H1 (cell line): Measurements from ENCODE around the gene PKD2L2. TPM values are rescaled to one million over a fixed set of nuclear protein-coding genes. Genes with fewer than 3 reads are reported as not detected.

Experiments used
- CTCF ChIA-PET: fragments of 300-600 bp; sonication (Branson Sonifier 250); formaldehyde crosslinking; loops from one replicate; lab custom pipeline; 2021; ENCODE audit not compliant: partially characterized antibody; lab: Charles Lee
- POLR2A ChIA-PET: fragments of 300-600 bp; sonication (Branson Sonifier 250); formaldehyde crosslinking; loops from one replicate; lab custom pipeline; 2021; ENCODE audit warnings: inconsistent platforms; ENCODE audit not compliant: partially characterized antibody; lab: Charles Lee
- DNase-seq, 2 experiments: peaks; one replicate each; pipeline versions ENCODE4 v3.0.0 to v3.0.0-alpha.2; 2010 to 2022; ENCODE audit warnings: low spot score in 2 of 2, low read depth in 1 of 2, mixed read lengths in 1 of 2
- FAIRE-seq: peaks from 2 replicates; lab custom pipeline; 2011; peaks lifted over from hg19 to GRCh38; lab: Jason Lieb, UNC
- H2AFZ ChIP-seq: 2 replicates; pipeline ENCODE4 v1.8.1; 2012; ENCODE audit warnings: low read length, inconsistent platforms
- H2AK5ac ChIP-seq: 2 replicates; pipeline ENCODE4 v1.6.1; 2013; ENCODE audit warnings: low read depth, low read length
- H2BK120ac ChIP-seq: replicated peaks from 2 replicates; pipeline ENCODE3; 2013; ENCODE audit warnings: low read depth, low read length, inconsistent platforms
- H2BK12ac ChIP-seq: 2 replicates; pipeline ENCODE4 v1.6.1; 2013; ENCODE audit warnings: low read depth, low read length
- H2BK15ac ChIP-seq: 2 replicates; pipeline ENCODE4 v1.6.1; 2013; ENCODE audit warnings: low read length
- H2BK20ac ChIP-seq: 2 replicates; pipeline ENCODE4 v1.6.1; 2013; ENCODE audit warnings: low read length
- H2BK5ac ChIP-seq: 2 replicates; pipeline ENCODE4 v1.6.1; 2013; ENCODE audit warnings: low read depth, low read length
- H3K14ac ChIP-seq: 2 replicates; pipeline ENCODE4 v1.6.1; 2013; ENCODE audit warnings: inconsistent platforms; ENCODE audit not compliant: insufficient read length
- H3K18ac ChIP-seq: 2 replicates; pipeline ENCODE4 v1.6.1; 2013; ENCODE audit warnings: low read length; ENCODE audit errors: extremely low read depth
- H3K23ac ChIP-seq: 2 replicates; pipeline ENCODE4 v1.6.1; 2013; ENCODE audit warnings: inconsistent platforms; ENCODE audit not compliant: insufficient read length
- H3K23me2 ChIP-seq: 2 replicates; pipeline ENCODE4 v1.6.1; 2013; ENCODE audit warnings: low read depth, low read length
- H3K27ac ChIP-seq: 2 replicates; pipeline ENCODE4 v1.6.1; 2011; ENCODE audit warnings: low read depth, low read length, inconsistent platforms
- H3K27me3 ChIP-seq, 4 experiments: replicated peaks in 1 of 4; 1 replicate in 1 of 4; 2 replicates in 3 of 4; pipeline versions ENCODE4 v1.6.1 to v1.8.1; 2011 to 2013; ENCODE audit warnings: low read length in 3 of 4, mild to moderate bottlenecking in 3 of 4, inconsistent platforms in 2 of 4, mixed read lengths in 2 of 4, moderate library complexity in 1 of 4; ENCODE audit not compliant: control insufficient read depth in 3 of 4, insufficient read depth in 3 of 4; ENCODE audit errors: extremely low read depth in 1 of 4
- H3K36me3 ChIP-seq, 4 experiments: 2 replicates each; pipeline versions ENCODE4 v1.6.1 to v1.8.1; 2011 to 2013; ENCODE audit warnings: mild to moderate bottlenecking in 4 of 4, low read length in 3 of 4, moderate library complexity in 2 of 4, control low read depth in 1 of 4, inconsistent platforms in 1 of 4; ENCODE audit not compliant: insufficient read depth in 4 of 4, control insufficient read depth in 2 of 4
- H3K4ac ChIP-seq: replicated peaks from 2 replicates; pipeline ENCODE3; 2013; ENCODE audit warnings: low read length, low read depth, mixed read lengths, inconsistent platforms; ENCODE audit not compliant: insufficient read length
- H3K4me1 ChIP-seq, 4 experiments: replicated peaks in 1 of 4; 1 replicate in 1 of 4; 2 replicates in 3 of 4; pipeline versions ENCODE4 v1.6.1 to v1.8.1; 2011 to 2013; ENCODE audit warnings: low read length in 3 of 4, inconsistent platforms in 2 of 4, mixed read lengths in 1 of 4; ENCODE audit not compliant: insufficient read depth in 4 of 4, control insufficient read depth in 3 of 4
- H3K4me2 ChIP-seq, 2 experiments: 2 replicates each; pipeline versions ENCODE4 v1.6.1 to v1.8.1; 2011 to 2013; ENCODE audit warnings: low read depth in 2 of 2, low read length in 2 of 2, control low read depth in 1 of 2, inconsistent platforms in 1 of 2, mild to moderate bottlenecking in 1 of 2; ENCODE audit not compliant: insufficient read depth in 1 of 2
- H3K4me3 ChIP-seq, 4 experiments: fragments of 200-600, 300-600 bp in 1 of 4; sonication (generic), shearing (Covaris generic), sonication (Bioruptor Twin) in 1 of 4; 2 replicates each; pipeline versions ENCODE4 v1.5.1 to v1.8.1; 2011 to 2016; ENCODE audit warnings: low read length in 4 of 4, low read depth in 3 of 4, control low read depth in 2 of 4, inconsistent platforms in 2 of 4, mild to moderate bottlenecking in 2 of 4, mixed read lengths in 1 of 4, moderate library complexity in 1 of 4; ENCODE audit not compliant: insufficient read depth in 2 of 4; ENCODE audit errors: extremely low read depth in 1 of 4
- H3K56ac ChIP-seq: replicated peaks from 2 replicates; pipeline ENCODE3; 2013; ENCODE audit warnings: low read depth, mild to moderate bottlenecking, mixed read lengths, low read length, inconsistent platforms; ENCODE audit not compliant: insufficient read length
- H3K79me1 ChIP-seq: 2 replicates; pipeline ENCODE4 v1.6.1; 2013; ENCODE audit warnings: low read depth, low read length, control low read depth
- H3K79me2 ChIP-seq, 2 experiments: 2 replicates each; pipeline versions ENCODE4 v1.6.1 to v1.8.1; 2012 to 2013; ENCODE audit warnings: low read length in 2 of 2, mild to moderate bottlenecking in 2 of 2, inconsistent platforms in 1 of 2; ENCODE audit not compliant: insufficient read depth in 2 of 2, control insufficient read depth in 1 of 2
- H3K9ac ChIP-seq, 4 experiments: replicated peaks in 1 of 4; 1 replicate in 1 of 4; 2 replicates in 3 of 4; pipeline versions ENCODE4 v1.6.1 to v1.8.1; 2011 to 2013; ENCODE audit warnings: low read depth in 3 of 4, low read length in 3 of 4, control low read depth in 2 of 4, mild to moderate bottlenecking in 2 of 4, moderate library complexity in 2 of 4, inconsistent platforms in 1 of 4; ENCODE audit errors: extremely low read depth in 1 of 4
- H3K9me3 ChIP-seq, 2 experiments: 2 replicates each; pipeline versions ENCODE4 v1.6.1 to v1.8.1; 2012 to 2013; ENCODE audit warnings: mild to moderate bottlenecking in 2 of 2, moderate library complexity in 2 of 2, control low read depth in 1 of 2, inconsistent platforms in 1 of 2, low read depth in 1 of 2, low read length in 1 of 2, mixed read lengths in 1 of 2; ENCODE audit not compliant: insufficient read depth in 2 of 2
- H4K20me1 ChIP-seq, 2 experiments: replicated peaks in 1 of 2; 2 replicates each; pipeline versions ENCODE3 to v1.8.1; 2011 to 2013; ENCODE audit warnings: inconsistent platforms in 2 of 2, low read length in 2 of 2, mild to moderate bottlenecking in 1 of 2; ENCODE audit not compliant: insufficient read depth in 2 of 2, control insufficient read depth in 1 of 2
- H4K5ac ChIP-seq: 2 replicates; pipeline ENCODE4 v1.6.1; 2013; ENCODE audit warnings: low read length, low read depth, mixed read lengths, inconsistent platforms; ENCODE audit not compliant: insufficient read length
- H4K8ac ChIP-seq: 2 replicates; pipeline ENCODE4 v1.8.0; 2013; ENCODE audit warnings: mild to moderate bottlenecking, moderate library complexity, low read length, inconsistent platforms; ENCODE audit not compliant: insufficient read depth; ENCODE audit errors: extremely low read depth
- H4K91ac ChIP-seq: replicated peaks from 2 replicates; pipeline ENCODE3; 2013; ENCODE audit warnings: low read length, mixed read lengths, inconsistent platforms; ENCODE audit not compliant: insufficient read length
- CTCF ChIP-seq, 3 experiments: IDR thresholded peaks; 1 replicate in 2 of 3; 2 replicates in 1 of 3; pipeline versions ENCODE4 v1.5.1 to v1.6.1; 2011; ENCODE audit warnings: low read length in 3 of 3, mild to moderate bottlenecking in 3 of 3, inconsistent platforms in 2 of 3, low read depth in 1 of 3, moderate library complexity in 1 of 3; ENCODE audit not compliant: insufficient read depth in 1 of 3; ENCODE audit errors: control extremely low read depth in 1 of 3
- FOSL1 ChIP-seq: IDR thresholded peaks from 2 replicates; pipeline ENCODE4 v1.6.1; 2011; ENCODE audit warnings: mild to moderate bottlenecking, low read depth, low read length, moderate library complexity; ENCODE audit not compliant: insufficient read depth
- JUND ChIP-seq: IDR thresholded peaks from 2 replicates; pipeline ENCODE4 v1.6.1; 2011; ENCODE audit warnings: mild to moderate bottlenecking, improper control_type of control experiment, low read length
- KDM5A ChIP-seq: fragments of 200-600 bp; IDR thresholded peaks from 2 replicates; pipeline ENCODE4 v1.7.1; 2012; ENCODE audit warnings: mild to moderate bottlenecking, low read length, inconsistent platforms, mixed read lengths
- RFX5 ChIP-seq: IDR thresholded peaks from 2 replicates; pipeline ENCODE4 v1.6.1; 2011; ENCODE audit warnings: low read depth, low read length, improper control_type of control experiment, borderline replicate concordance
- TEAD4 ChIP-seq: IDR thresholded peaks from 2 replicates; pipeline ENCODE4 v1.6.1; 2012; ENCODE audit warnings: low read depth, low read length, inconsistent platforms, mixed read lengths
- WGBS, 2 experiments: shearing (Covaris generic) in 1 of 2; methylation state at CpG; one replicate each; pipeline versions ENCODE4 v1.1.6 to v1.1.7; 2013 to 2015; ENCODE audit warnings: low lambda C conversion rate in 2 of 2, mixed read lengths in 2 of 2, inconsistent platforms in 1 of 2, low coverage in 1 of 2, missing lambda C conversion rate in 1 of 2; ENCODE audit not compliant: insufficient replicate concordance in 2 of 2, insufficient coverage in 1 of 2, insufficient read length in 1 of 2; ENCODE audit errors: extremely low coverage in 1 of 2, missing lambda C conversion rate in 1 of 2; 5-methylcytosine and 5-hydroxymethylcytosine counted together
- polyA plus RNA-seq, 7 experiments: library from polyadenylated mRNA; depleted of rRNA in 3 of 7; stranded (reverse) in 5 of 7; unstranded in 2 of 7; fragments of >200 nt in 5 of 7; fragments of 200-250 nt in 2 of 7; gene quantifications; 1 replicate in 5 of 7; 2 replicates in 1 of 7; 4 replicates in 1 of 7; pipeline versions ENCODE4 v1.2.1 to v1.2.3, GENCODE V29; 2011 to 2013; ENCODE audit warnings: missing spikeins in 2 of 7, mixed read lengths in 2 of 7
- total RNA-seq: library from RNA; stranded (reverse); fragmentation: NEBNext Ultra II Directional; extraction: Animal tissue kit (Norgen Biotek cat#: 25700); gene quantifications from 2 replicates; pipeline ENCODE4 v1.2.1, GENCODE V29; 2021
- TF ChIP-seq, protein P1 (sequence below): IDR thresholded peaks from 2 replicates; pipeline ENCODE4 v1.6.1; 2012; ENCODE audit warnings: inconsistent platforms

The PKD2L2 gene
- total and polyA plus RNA-seq, 2 of the 8 experiments (the other 6 are each of a cell fraction or from before 2014, with no cell fraction given): not detected

GRCh38 chr5:137899493-137899892 is 10.2 kb downstream of the PKD2L2 start:
- Histone ChIP-seq H2BK120ac (no peak overlapping the region), H2BK15ac (no peak overlapping the region), H3K14ac (no peak overlapping the region), H3K9ac (no peak overlapping the region), H3K79me1 (no peaks in the 10 kb centered on the region), H3K23me2 (no peaks in the 10 kb centered on the region), H3K9me3 (no peaks in the 10 kb centered on the region), H3K23ac (no peak overlapping the region), H3K4me1 (no peaks in the 10 kb centered on the region), H3K4me2 (no peak overlapping the region), H3K27ac (no peak overlapping the region), H4K5ac (no peak overlapping the region), H3K56ac (no peak overlapping the region), H4K20me1 (no peaks in the 10 kb centered on the region), H2BK5ac (no peak overlapping the region), H3K36me3 (no peaks in the 10 kb centered on the region), H2AK5ac (no peak overlapping the region), H3K79me2 (no peaks in the 10 kb centered on the region), H3K4ac (no peak overlapping the region), H4K8ac (no peak overlapping the region), H2BK20ac (no peak overlapping the region), H4K91ac (no peak overlapping the region), H3K18ac (no peak overlapping the region), H2AFZ (no peak overlapping the region), H3K4me3 (no peak overlapping the region), H2BK12ac (no peak overlapping the region), H3K27me3 (no peaks in the 10 kb centered on the region)
- TF ChIP-seq FOSL1: no peak
- no peak for TF ChIP-seq TEAD4
- TF ChIP-seq JUND: no peak
- no peak for TF ChIP-seq CTCF (IDR thresholded peaks at IDR 0.05; ENCODE audit: control extremely low read depth in 1 of 3, insufficient read depth in 1 of 3, low read depth in 1 of 3, low read length in 3 of 3)
- TF ChIP-seq, protein P1, sequence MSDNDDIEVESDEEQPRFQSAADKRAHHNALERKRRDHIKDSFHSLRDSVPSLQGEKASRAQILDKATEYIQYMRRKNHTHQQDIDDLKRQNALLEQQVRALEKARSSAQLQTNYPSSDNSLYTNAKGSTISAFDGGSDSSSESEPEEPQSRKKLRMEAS: no peak
- TF ChIP-seq KDM5A: no peak
- no peak for TF ChIP-seq RFX5
- no peak for DNase-seq
- ChIA-PET CTCF (no interaction called here), POLR2A (no interaction called here)
- WGBS, 2 experiments: 89% methylated on average over 3 of the region's 3 CpGs; no CpG with 5 or more reads in 1 of the 2 experiments
- no peak for FAIRE-seq
